A549 (cell line): Measurements from ENCODE around the gene YIF1B. TPM values are rescaled to one million over a fixed set of nuclear protein-coding genes. Genes with fewer than 3 reads are reported as not detected.

Source experiments
- ATAC-seq, 2 experiments: fragments of 200-7000 bp in 1 of 2; fragments of >200 bp in 1 of 2; cut with Nextera tagmentation in 1 of 2; cut with Tn5 transposase in 1 of 2; 3 replicates each; pipeline versions ENCODE4 v1.8.0 to v1.9.1; 2018 to 2020; ENCODE audit warnings: mild to moderate bottlenecking in 1 of 2, moderate library complexity in 1 of 2
- CTCF ChIA-PET: fragments of 300-600 bp; sonication (Branson Sonifier 250); formaldehyde crosslinking; extraction: SDS; loops from one replicate; lab custom pipeline; 2021; ENCODE audit warnings: antibody characterized with exemption, inconsistent platforms; lab: Yijun Ruan, JAX
- POLR2A ChIA-PET: fragments of 350-600 bp; formaldehyde crosslinking; extraction: SDS; loops from one replicate; lab custom pipeline; 2021; ENCODE audit warnings: antibody characterized with exemption, inconsistent platforms; lab: Yijun Ruan, JAX
- DNase-seq, 2 experiments: peaks; one replicate each; pipeline versions ENCODE4 v3.0.0 to v3.0.0-alpha.2; 2011 to 2016; ENCODE audit warnings: low read depth in 1 of 2, low spot score in 1 of 2
- FAIRE-seq: peaks from 2 replicates; lab custom pipeline; 2011; peaks lifted over from hg19 to GRCh38; lab: Jason Lieb, UNC
- H3K27ac ChIP-seq, 2 experiments: fragments of >200 bp; sonication (Bioruptor Twin); formaldehyde crosslinking; 3 replicates each; pipeline ENCODE4 v1.5.1; 2016 to 2017
- H3K4me1 ChIP-seq: fragments of >200 bp; sonication (Bioruptor Twin); formaldehyde crosslinking; 3 replicates; pipeline ENCODE4 v1.6.1; 2016
- H3K4me2 ChIP-seq: fragments of >200 bp; sonication (Bioruptor Twin); formaldehyde crosslinking; 3 replicates; pipeline ENCODE4 v1.6.1; 2016
- H3K4me3 ChIP-seq: fragments of >200 bp; sonication (Bioruptor Twin); formaldehyde crosslinking; 3 replicates; pipeline ENCODE4 v1.5.1; 2016
- H3K9me3 ChIP-seq: fragments of >200 bp; sonication (Bioruptor Twin); formaldehyde crosslinking; 3 replicates; pipeline ENCODE4 v1.6.1; 2016
- ATOH8 ChIP-seq: fragments of 250-450 bp; sonication (Bioruptor Pico); IDR thresholded peaks from 2 replicates; pipeline ENCODE4 v1.5.0; 2020; ENCODE audit warnings: low read depth, mild to moderate bottlenecking, moderate library complexity
- BCL3 ChIP-seq: fragments of >200 bp; sonication (Bioruptor Twin); formaldehyde crosslinking; IDR thresholded peaks from 3 replicates; pipeline ENCODE4 v1.6.1; 2016
- CBX2 ChIP-seq: fragments of 200-600 bp; sonication (generic); IDR thresholded peaks from 2 replicates; pipeline ENCODE4 v1.6.1; 2016; ENCODE audit warnings: low read depth, mild to moderate bottlenecking, borderline replicate concordance
- CEBPB ChIP-seq, 2 experiments: fragments of >200 bp in 1 of 2; sonication (Bioruptor Twin) in 1 of 2; formaldehyde crosslinking in 1 of 2; IDR thresholded peaks; 2 replicates each; pipeline ENCODE4 v1.6.1; 2012 to 2016
- E2F6 ChIP-seq: IDR thresholded peaks from 2 replicates; pipeline ENCODE4 v1.6.1; 2012; ENCODE audit warnings: low read depth, borderline replicate concordance
- EHF ChIP-seq: fragments of 250-450 bp; sonication (Bioruptor Pico); IDR thresholded peaks from 2 replicates; pipeline ENCODE4 v1.5.0; 2020; ENCODE audit warnings: mild to moderate bottlenecking
- EHMT2 ChIP-seq: fragments of 200-600 bp; sonication (generic); IDR thresholded peaks from 2 replicates; pipeline ENCODE4 v1.6.1; 2016; ENCODE audit warnings: antibody characterized with exemption, low read depth, mild to moderate bottlenecking, moderate library complexity
- EP300 ChIP-seq, 2 experiments: fragments of >200 bp; sonication (Bioruptor Twin); formaldehyde crosslinking; IDR thresholded peaks; 2 replicates in 1 of 2; 3 replicates in 1 of 2; pipeline ENCODE4 v1.6.1; 2016 to 2017
- FOSL2 ChIP-seq, 2 experiments: fragments of 450-650 bp in 1 of 2; fragments of >200 bp in 1 of 2; sonication (Bioruptor Twin) in 1 of 2; formaldehyde crosslinking; IDR thresholded peaks; 2 replicates each; pipeline versions ENCODE4 v1.5.0 to v1.6.1; 2016 to 2020; ENCODE audit warnings: mild to moderate bottlenecking in 1 of 2, moderate library complexity in 1 of 2
- FOXS1 ChIP-seq: fragments of 250-450 bp; sonication (Bioruptor Pico); IDR thresholded peaks from 2 replicates; pipeline ENCODE4 v1.5.0; 2020; ENCODE audit warnings: mild to moderate bottlenecking, moderate library complexity
- GATA3 ChIP-seq: IDR thresholded peaks from 2 replicates; pipeline ENCODE4 v1.6.1; 2012; ENCODE audit warnings: borderline replicate concordance
- HDAC2 ChIP-seq: fragments of 200-600 bp; sonication (generic); IDR thresholded peaks from 2 replicates; pipeline ENCODE4 v1.6.1; 2016
- HMGXB4 ChIP-seq: fragments of 250-450 bp; sonication (Bioruptor Pico); IDR thresholded peaks from 2 replicates; pipeline ENCODE4 v1.5.0; 2021; ENCODE audit warnings: mild to moderate bottlenecking, moderate library complexity, borderline replicate concordance
- HOXB13 ChIP-seq: fragments of 250-450 bp; sonication (Bioruptor Pico); IDR thresholded peaks from 2 replicates; pipeline ENCODE4 v1.5.0; 2020; ENCODE audit warnings: low read depth, mild to moderate bottlenecking, moderate library complexity
- HOXB5 ChIP-seq: fragments of 250-450 bp; sonication (Bioruptor Pico); IDR thresholded peaks from 2 replicates; pipeline ENCODE4 v1.5.0; 2020; ENCODE audit warnings: mild to moderate bottlenecking, moderate library complexity
- JUN ChIP-seq, 2 experiments: fragments of >200 bp; sonication (Bioruptor Twin); formaldehyde crosslinking; IDR thresholded peaks; 2 replicates in 1 of 2; 3 replicates in 1 of 2; pipeline ENCODE4 v1.6.1; 2016 to 2017
- JUNB ChIP-seq: fragments of >200 bp; sonication (Bioruptor Twin); formaldehyde crosslinking; IDR thresholded peaks from 2 replicates; pipeline ENCODE4 v1.6.1; 2016
- KDM1A ChIP-seq: fragments of 200-600 bp; sonication (generic); IDR thresholded peaks from 2 replicates; pipeline ENCODE4 v1.6.1; 2016; ENCODE audit warnings: low read depth, mild to moderate bottlenecking
- MAFK ChIP-seq: fragments of 450-650 bp; IDR thresholded peaks from 2 replicates; pipeline ENCODE4 v1.6.1; 2014; ENCODE audit not compliant: partially characterized antibody
- MAX ChIP-seq: IDR thresholded peaks from 2 replicates; pipeline ENCODE4 v1.6.1; 2012
- MAZ ChIP-seq: fragments of 150-350 bp; IDR thresholded peaks from 2 replicates; pipeline ENCODE4 v1.6.1; 2014; ENCODE audit warnings: antibody characterized with exemption, low read depth, low read length, borderline replicate concordance
- MYC ChIP-seq: IDR thresholded peaks from 2 replicates; pipeline ENCODE4 v1.6.1; 2012; ENCODE audit warnings: mild to moderate bottlenecking, inconsistent platforms, low read length, improper control_type of control experiment, borderline replicate concordance
- NPAS2 ChIP-seq: fragments of 250-450 bp; sonication (Bioruptor Pico); IDR thresholded peaks from 2 replicates; pipeline ENCODE4 v1.8.0; 2022; ENCODE audit warnings: mild to moderate bottlenecking, moderate library complexity, borderline replicate concordance
- PBX3 ChIP-seq: IDR thresholded peaks from 2 replicates; pipeline ENCODE4 v1.6.1; 2012
- POLR2AphosphoS2 ChIP-seq: conservative IDR thresholded peaks from 2 replicates; pipeline ENCODE4 v1.6.1; 2012; ENCODE audit warnings: low read length, improper control_type of control experiment, inconsistent platforms
- RAD21 ChIP-seq, 2 experiments: fragments of >200 bp in 1 of 2; sonication (Bioruptor Twin) in 1 of 2; formaldehyde crosslinking in 1 of 2; IDR thresholded peaks in 1 of 2; conservative IDR thresholded peaks in 1 of 2; 2 replicates in 1 of 2; 3 replicates in 1 of 2; pipeline ENCODE4 v1.6.1; 2012 to 2018; ENCODE audit warnings: inconsistent platforms in 1 of 2
- RNF2 ChIP-seq: fragments of 200-600 bp; sonication (generic); IDR thresholded peaks from 2 replicates; pipeline ENCODE4 v1.6.1; 2016; ENCODE audit warnings: low read depth, mild to moderate bottlenecking, antibody characterized with exemption, moderate library complexity, borderline replicate concordance
- SREBF2 ChIP-seq: fragments of 450-650 bp; IDR thresholded peaks from 2 replicates; pipeline ENCODE4 v1.6.1; 2014; ENCODE audit warnings: mild to moderate bottlenecking, moderate library complexity
- ZC3H11A ChIP-seq: fragments of 450-650 bp; IDR thresholded peaks from 2 replicates; pipeline ENCODE4 v1.6.1; 2014; ENCODE audit warnings: antibody characterized with exemption, mild to moderate bottlenecking
- ZNF302 ChIP-seq: fragments of 250-450 bp; sonication (Bioruptor Pico); IDR thresholded peaks from 2 replicates; pipeline ENCODE4 v1.9.0; 2021; ENCODE audit warnings: inconsistent platforms, mild to moderate bottlenecking, moderate library complexity
- WGBS: methylation state at CpG from one replicate; pipeline ENCODE4 v1.1.6; 2017; ENCODE audit errors: missing lambda C conversion rate; 5-methylcytosine and 5-hydroxymethylcytosine counted together
- polyA plus RNA-seq, 4 experiments: library from polyadenylated mRNA; depleted of rRNA in 3 of 4; stranded (reverse); fragments of >200 nt; fragmentation: RNase III in 1 of 4; extraction: RNeasy Plus Mini Kit Qiagen cat#74134 plus additional on column Dnase treatment in 1 of 4; gene quantifications; 2 replicates in 3 of 4; 3 replicates in 1 of 4; pipeline ENCODE4 v1.2.3, GENCODE V29; 2011 to 2017

The YIF1B gene
- polyA plus RNA-seq, 2 of the 4 experiments (the other 2 are of a cell fraction), result 75.5 to 100 TPM

- peak; percentile 97 to 99 for DNase-seq
- no peaks in the 10 kb centered on the region for H3K9me3 ChIP-seq
- peak overlapping the region; percentile 1; the same call in 1 of the 3 replicates for H3K4me3 ChIP-seq
- TF ChIP-seq HDAC2, result no peak
- TF ChIP-seq ZC3H11A, result no peak
- peak; percentile 86 for TF ChIP-seq PBX3
- TF ChIP-seq NPAS2 (CRISPR knock-in tag), result no peak
- TF ChIP-seq POLR2AphosphoS2, result no peak
- peak; percentile 70; the same call in 1 of the 3 replicates for TF ChIP-seq BCL3
- no peak for TF ChIP-seq HOXB5 (CRISPR knock-in tag)
- peak; percentile 25 to 66; a peak in 2 of 4 replicates for TF ChIP-seq CEBPB (IDR thresholded peaks at IDR 0.05)
- no peak for TF ChIP-seq RNF2
- TF ChIP-seq FOSL2 (IDR thresholded peaks at IDR 0.05), result peak; percentile 79
- peak; percentile 94 for TF ChIP-seq FOSL2 (CRISPR knock-in tag; IDR thresholded peaks at IDR 0.05)
- TF ChIP-seq FOXS1 (CRISPR knock-in tag), result peak; percentile 55; the same call in 1 of the 2 replicates
- 0 out of 2 replicates have a peak, but pooled peaks have one; percentile 57 for TF ChIP-seq MYC
- TF ChIP-seq CBX2, result no peak
- TF ChIP-seq MAZ, result no peak
- TF ChIP-seq KDM1A, result no peak
- peak; percentile 94 for TF ChIP-seq MAX
- 0 out of 2 replicates have a peak, but pooled peaks have one; percentile 26 for TF ChIP-seq ZNF302 (CRISPR knock-in tag)
- TF ChIP-seq GATA3, result peak; percentile 94
- peak; percentile 28; the same call in 1 of the 2 replicates for TF ChIP-seq HOXB13
- TF ChIP-seq E2F6, result no peak
- peak; percentile 18 for TF ChIP-seq MAFK
- TF ChIP-seq JUNB, result peak; percentile 85
- TF ChIP-seq EHF (CRISPR knock-in tag), result no peak
- no peak for TF ChIP-seq HMGXB4
- no peak for TF ChIP-seq EHMT2
- TF ChIP-seq SREBF2, result no peak
- peak; percentile 54 to 89; a peak in 3 of 5 replicates for TF ChIP-seq JUN (IDR thresholded peaks at IDR 0.05)
- TF ChIP-seq RAD21 (conservative IDR thresholded peaks at IDR 0.05 in 1 of 2, IDR thresholded peaks at IDR 0.05 in 1 of 2), result peak; percentile 32 to 45; a peak in 2 of 5 replicates
- TF ChIP-seq ATOH8 (CRISPR knock-in tag), result no peak; the same call in 1 of the 2 replicates
- TF ChIP-seq EP300 (IDR thresholded peaks at IDR 0.05), result peak; percentile 35 to 81; a peak in 3 of 5 replicates
- FAIRE-seq, result peak; percentile 100
- ATAC-seq, result peak; percentile 69 to 82
- peak overlapping the region; percentile 76 for H3K4me2 ChIP-seq
- H3K27ac ChIP-seq, result peak overlapping the region; percentile 89 to 91
- WGBS, result 0% methylated on average over 5 of the region's 5 CpGs
- H3K4me1 ChIP-seq, result peaks cover 94% of the 10 kb centered on the region
- POLR2A ChIA-PET, result interaction anchor here (0.6 to 8.8 kb wide), 3 partner anchors 27 to 287 kb away, joined by 6 to 127 read pairs (median 9); partner anchors contain the start of gene C19orf33
- CTCF ChIA-PET, result interaction anchor here (0.6 to 18.2 kb wide), 18 partner anchors 13 to 371 kb away, joined by 3 to 259 read pairs (median 5); partner anchors contain the start of genes CATSPERG, KCNK6, PPP1R14A and PSMD8
Measured at GRCh38 chr19:38270587-38271167, 45.1 kb downstream of the YIF1B start.
